ENCODE data around the gene WNK2.

WNK2 gene

GRCh38 chr9:93203026-93203717, 19.2 kb downstream of the WNK2 start:
- DNase-seq (ENCODE audit: low spot score): no peak
- ChIA-PET CTCF (interaction anchor here (0.6 kb wide), 1 partner anchor 14 kb away, joined by 3 read pairs; no protein-coding TSS in a partner anchor), POLR2A (ENCODE audit: low non-redundant PET) (no interaction called here)
- no peak overlapping the region for H3K27ac ChIP-seq
- TF ChIP-seq CTCF (conservative IDR thresholded peaks at IDR 0.05; ENCODE audit: low read depth): no peak

DNA sequence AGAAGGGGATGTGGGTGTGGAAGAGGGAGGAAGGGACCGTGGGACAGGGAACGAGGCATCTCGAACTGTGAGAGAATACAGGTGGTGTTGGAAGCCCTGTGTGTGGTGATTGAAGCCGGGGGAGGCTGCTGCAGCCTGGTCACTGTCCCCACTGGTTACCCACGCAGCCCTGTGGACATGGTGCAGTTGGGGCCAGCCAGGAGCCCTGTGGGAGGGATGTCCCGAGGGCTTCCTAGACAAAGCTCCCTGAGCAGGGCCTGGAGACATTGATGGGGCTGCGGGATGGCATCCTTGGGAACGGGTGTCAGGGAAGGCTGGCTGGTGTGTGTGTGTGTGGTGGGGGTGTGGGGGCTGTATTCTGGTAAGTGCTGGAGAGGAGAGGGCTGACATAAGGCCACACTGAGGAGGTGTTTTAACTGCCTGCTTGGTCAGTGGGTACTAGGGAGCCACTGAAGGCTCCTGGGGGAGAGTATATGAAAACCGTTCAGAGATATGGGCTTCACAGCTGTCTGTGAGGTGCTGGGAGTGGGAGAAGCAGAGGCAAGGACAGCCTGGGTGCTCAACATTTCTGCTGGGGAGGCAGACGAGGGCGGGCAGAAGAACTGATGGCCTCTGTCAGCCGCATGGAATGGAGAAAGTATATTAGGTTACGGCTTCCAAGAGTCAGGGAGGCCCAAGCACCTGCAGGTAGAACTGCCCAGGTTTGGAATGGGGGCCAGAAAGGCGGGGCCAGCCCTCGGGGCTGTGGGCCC, 20.0 kb downstream of the WNK2 start:
- H3K27ac ChIP-seq: no peak overlapping the region
- no peak for DNase-seq (ENCODE audit: low spot score)
- ChIA-PET POLR2A (ENCODE audit: low non-redundant PET) (no interaction called here), CTCF (interaction anchor here (0.6 kb wide), 1 partner anchor 15 kb away, joined by 3 read pairs; no protein-coding TSS in a partner anchor)
- no peak for TF ChIP-seq CTCF (conservative IDR thresholded peaks at IDR 0.05; ENCODE audit: low read depth)

DNA sequence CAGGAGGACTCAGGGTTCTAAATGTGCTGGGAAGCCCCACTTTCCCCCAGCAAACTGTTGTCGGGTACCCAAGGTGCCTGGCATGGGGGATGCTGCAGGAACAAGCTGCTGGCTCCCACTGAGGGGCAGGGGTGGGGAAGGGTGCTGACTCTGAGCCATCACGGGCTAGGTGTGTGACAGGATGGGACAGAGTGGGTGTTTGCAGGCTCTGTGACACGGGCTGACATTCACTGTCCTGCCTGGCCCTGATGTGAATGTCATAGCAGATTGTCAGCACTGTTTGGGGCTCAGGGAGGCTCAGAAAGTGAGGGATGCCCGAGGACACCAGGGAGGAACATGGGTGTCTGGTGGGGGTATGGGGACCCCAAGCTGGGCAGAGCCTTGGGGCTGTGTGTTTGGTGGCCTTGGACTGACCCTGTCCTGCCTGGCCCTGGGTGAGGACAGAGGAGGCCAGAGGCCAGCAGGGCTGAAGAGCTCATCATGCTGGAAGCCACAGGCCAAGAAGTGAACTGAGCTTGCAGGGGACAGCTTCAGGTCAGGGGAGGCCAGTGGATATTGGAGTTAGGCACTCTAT, 20.6 kb downstream of the WNK2 start:
- POLR2A ChIA-PET (ENCODE audit: low non-redundant PET): no interaction called here
- no peak overlapping the region for H3K27ac ChIP-seq
- CTCF ChIA-PET: no interaction called here
- DNase-seq (ENCODE audit: low spot score): no peak
- no peak for TF ChIP-seq CTCF (conservative IDR thresholded peaks at IDR 0.05; ENCODE audit: low read depth)

DNA sequence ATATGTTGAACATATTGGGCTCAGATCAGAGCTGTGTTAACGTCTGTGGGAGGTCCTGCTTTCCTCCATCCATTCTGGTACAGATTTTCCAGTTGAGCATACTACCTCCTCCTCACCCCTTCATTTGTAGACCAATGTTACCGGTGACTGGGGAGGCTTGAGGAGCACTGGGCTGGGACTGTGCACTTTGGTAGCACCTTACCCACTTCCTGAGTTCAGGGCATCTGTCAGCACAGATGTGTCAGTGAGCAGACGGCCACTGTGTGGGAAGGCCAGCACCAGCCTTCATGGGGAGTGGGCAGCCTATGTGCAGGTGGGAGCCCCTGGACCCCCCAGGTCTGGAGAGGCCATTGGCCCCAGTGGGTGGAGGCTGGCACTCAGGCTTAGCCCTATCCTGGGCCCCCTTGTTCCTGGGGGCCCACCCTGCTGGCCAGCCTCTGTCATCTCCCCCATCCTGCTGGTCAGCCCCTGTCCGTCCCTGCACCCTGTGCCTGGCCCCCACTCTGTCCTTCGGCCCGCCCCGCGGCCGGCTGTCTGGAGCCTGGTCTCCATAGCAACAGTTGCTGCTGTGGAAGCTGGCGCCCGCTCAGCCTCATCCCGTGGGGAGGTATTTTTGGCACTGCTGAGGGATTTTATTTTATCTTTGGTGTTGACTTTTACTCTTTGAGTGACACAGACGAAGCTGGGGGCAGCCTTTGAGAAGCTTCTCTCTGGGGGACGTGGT, 21.3 kb downstream of the WNK2 start:
- no peak for TF ChIP-seq CTCF (conservative IDR thresholded peaks at IDR 0.05; ENCODE audit: low read depth)
- no peak for DNase-seq (ENCODE audit: low spot score)
- H3K27ac ChIP-seq: no peak overlapping the region
- ChIA-PET POLR2A (ENCODE audit: low non-redundant PET) (no interaction called here), CTCF (no interaction called here)

GRCh38 chr9:93205896-93206575, 22.1 kb downstream of the WNK2 start:
- ChIA-PET POLR2A (ENCODE audit: low non-redundant PET) (no interaction called here), CTCF (interaction anchor here (1.0 kb wide), 1 partner anchor 98 kb away, joined by 3 read pairs; no protein-coding TSS in a partner anchor)
- DNase-seq (ENCODE audit: low spot score): no peak
- no peak for TF ChIP-seq CTCF (conservative IDR thresholded peaks at IDR 0.05; ENCODE audit: low read depth)
- no peak overlapping the region for H3K27ac ChIP-seq

Measured in RWPE1 (cell line).